Measurements from ENCODE around the gene IPO9.
A peak's percentile ranks its signal among the peaks of the same experiment; 100 is the strongest.

The IPO9 gene

DNA sequence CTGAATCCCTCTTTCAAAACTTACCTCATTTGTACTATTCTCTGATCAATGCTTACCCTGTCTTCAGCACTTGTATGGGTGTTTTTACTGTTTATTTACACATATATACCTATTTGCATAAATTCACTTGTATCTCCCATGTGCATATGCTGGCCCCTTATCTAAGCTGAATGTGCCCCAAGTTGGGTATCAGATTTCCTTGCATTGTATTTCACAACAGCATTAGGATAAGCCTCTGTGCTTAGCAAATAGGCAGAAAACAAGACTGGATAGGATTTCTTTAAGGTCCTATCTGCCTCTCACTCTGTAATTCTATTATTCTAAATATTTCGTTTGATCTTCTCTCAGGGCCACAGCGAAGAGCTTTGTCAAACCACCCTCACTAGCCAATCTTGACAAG is 45.9 kb upstream of the IPO9 start:
- no peak for TF ChIP-seq ZC3H10 (CRISPR knock-in tag; IDR thresholded peaks at IDR 0.05)
- no peak for TF ChIP-seq SNAI2 (CRISPR knock-in tag; IDR thresholded peaks at IDR 0.05)
- TF ChIP-seq PATZ1 (CRISPR knock-in tag; IDR thresholded peaks at IDR 0.05; ENCODE audit: borderline replicate concordance): no peak
- no peak for TF ChIP-seq BACH2 (CRISPR knock-in tag; IDR thresholded peaks at IDR 0.05; ENCODE audit: borderline replicate concordance)
- TF ChIP-seq, protein P1, sequence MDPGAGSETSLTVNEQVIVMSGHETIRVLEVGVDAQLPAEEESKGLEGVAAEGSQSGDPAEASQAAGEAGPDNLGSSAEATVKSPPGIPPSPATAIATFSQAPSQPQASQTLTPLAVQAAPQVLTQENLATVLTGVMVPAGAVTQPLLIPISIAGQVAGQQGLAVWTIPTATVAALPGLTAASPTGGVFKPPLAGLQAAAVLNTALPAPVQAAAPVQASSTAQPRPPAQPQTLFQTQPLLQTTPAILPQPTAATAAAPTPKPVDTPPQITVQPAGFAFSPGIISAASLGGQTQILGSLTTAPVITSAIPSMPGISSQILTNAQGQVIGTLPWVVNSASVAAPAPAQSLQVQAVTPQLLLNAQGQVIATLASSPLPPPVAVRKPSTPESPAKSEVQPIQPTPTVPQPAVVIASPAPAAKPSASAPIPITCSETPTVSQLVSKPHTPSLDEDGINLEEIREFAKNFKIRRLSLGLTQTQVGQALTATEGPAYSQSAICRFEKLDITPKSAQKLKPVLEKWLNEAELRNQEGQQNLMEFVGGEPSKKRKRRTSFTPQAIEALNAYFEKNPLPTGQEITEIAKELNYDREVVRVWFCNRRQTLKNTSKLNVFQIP (CRISPR knock-in tag; IDR thresholded peaks at IDR 0.05; ENCODE audit: borderline replicate concordance, low read depth): no peak
- no peak for TF ChIP-seq TOX (CRISPR knock-in tag; IDR thresholded peaks at IDR 0.05; ENCODE audit: borderline replicate concordance)
- TF ChIP-seq ARNTL (CRISPR knock-in tag; IDR thresholded peaks at IDR 0.05; ENCODE audit: borderline replicate concordance, low read depth): no peak
- no peak for TF ChIP-seq CSRNP3 (CRISPR knock-in tag; IDR thresholded peaks at IDR 0.05)
- ATAC-seq: no peak

DNA sequence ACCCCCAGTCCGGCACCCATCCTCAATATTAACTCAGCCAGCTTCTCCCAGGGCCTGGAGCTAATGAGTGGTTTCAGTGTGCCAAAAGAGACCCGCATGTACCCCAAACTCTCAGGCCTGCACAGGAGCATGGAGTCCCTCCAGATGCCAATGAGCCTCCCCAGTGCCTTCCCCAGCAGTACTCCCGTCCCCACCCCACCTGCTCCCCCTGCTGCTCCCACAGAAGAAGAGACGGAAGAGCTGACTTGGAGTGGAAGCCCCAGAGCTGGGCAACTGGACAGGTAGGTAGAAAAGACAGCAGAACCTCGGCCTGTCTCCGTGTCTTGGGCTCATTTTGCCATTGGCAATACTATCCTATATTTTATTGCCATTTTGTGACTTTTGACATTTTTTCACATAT is 45.4 kb upstream of the IPO9 start:
- peak; percentile 32; the same call in 2 of the 3 replicates for ATAC-seq
- TF ChIP-seq ZFP30 (CRISPR knock-in tag; IDR thresholded peaks at IDR 0.05) (no peak), CSDC2 (CRISPR knock-in tag; IDR thresholded peaks at IDR 0.05) (no peak), SNAI2 (CRISPR knock-in tag; IDR thresholded peaks at IDR 0.05) (no peak)

- ATAC-seq: no peak
- TF ChIP-seq ZNF565 (CRISPR knock-in tag; conservative IDR thresholded peaks at IDR 0.05; ENCODE audit: low read depth) (no peak), SNAI2 (CRISPR knock-in tag; IDR thresholded peaks at IDR 0.05) (no peak), CSDC2 (CRISPR knock-in tag; IDR thresholded peaks at IDR 0.05) (no peak), ARNTL (CRISPR knock-in tag; IDR thresholded peaks at IDR 0.05; ENCODE audit: borderline replicate concordance, low read depth) (no peak), ZC3H10 (CRISPR knock-in tag; IDR thresholded peaks at IDR 0.05) (no peak)
Measured at GRCh38 chr1:201785291-201785690, 43.7 kb upstream of the IPO9 start.

GRCh38 chr1:201786824-201787223 is 42.1 kb upstream of the IPO9 start:
- no peak for ATAC-seq
- TF ChIP-seq ZFP30 (CRISPR knock-in tag; IDR thresholded peaks at IDR 0.05) (no peak), ZFP3 (CRISPR knock-in tag; IDR thresholded peaks at IDR 0.05) (no peak), ZC3H10 (CRISPR knock-in tag; IDR thresholded peaks at IDR 0.05) (no peak), ZNF565 (CRISPR knock-in tag; conservative IDR thresholded peaks at IDR 0.05; ENCODE audit: low read depth) (no peak), GLIS3 (CRISPR knock-in tag; IDR thresholded peaks at IDR 0.05) (no peak), ZNF8 (CRISPR knock-in tag; IDR thresholded peaks at IDR 0.05) (no peak), TOX (CRISPR knock-in tag; IDR thresholded peaks at IDR 0.05; ENCODE audit: borderline replicate concordance) (no peak)
- TF ChIP-seq, protein P1 (CRISPR knock-in tag; IDR thresholded peaks at IDR 0.05; ENCODE audit: borderline replicate concordance, low read depth): no peak
- TF ChIP-seq, protein P2, sequence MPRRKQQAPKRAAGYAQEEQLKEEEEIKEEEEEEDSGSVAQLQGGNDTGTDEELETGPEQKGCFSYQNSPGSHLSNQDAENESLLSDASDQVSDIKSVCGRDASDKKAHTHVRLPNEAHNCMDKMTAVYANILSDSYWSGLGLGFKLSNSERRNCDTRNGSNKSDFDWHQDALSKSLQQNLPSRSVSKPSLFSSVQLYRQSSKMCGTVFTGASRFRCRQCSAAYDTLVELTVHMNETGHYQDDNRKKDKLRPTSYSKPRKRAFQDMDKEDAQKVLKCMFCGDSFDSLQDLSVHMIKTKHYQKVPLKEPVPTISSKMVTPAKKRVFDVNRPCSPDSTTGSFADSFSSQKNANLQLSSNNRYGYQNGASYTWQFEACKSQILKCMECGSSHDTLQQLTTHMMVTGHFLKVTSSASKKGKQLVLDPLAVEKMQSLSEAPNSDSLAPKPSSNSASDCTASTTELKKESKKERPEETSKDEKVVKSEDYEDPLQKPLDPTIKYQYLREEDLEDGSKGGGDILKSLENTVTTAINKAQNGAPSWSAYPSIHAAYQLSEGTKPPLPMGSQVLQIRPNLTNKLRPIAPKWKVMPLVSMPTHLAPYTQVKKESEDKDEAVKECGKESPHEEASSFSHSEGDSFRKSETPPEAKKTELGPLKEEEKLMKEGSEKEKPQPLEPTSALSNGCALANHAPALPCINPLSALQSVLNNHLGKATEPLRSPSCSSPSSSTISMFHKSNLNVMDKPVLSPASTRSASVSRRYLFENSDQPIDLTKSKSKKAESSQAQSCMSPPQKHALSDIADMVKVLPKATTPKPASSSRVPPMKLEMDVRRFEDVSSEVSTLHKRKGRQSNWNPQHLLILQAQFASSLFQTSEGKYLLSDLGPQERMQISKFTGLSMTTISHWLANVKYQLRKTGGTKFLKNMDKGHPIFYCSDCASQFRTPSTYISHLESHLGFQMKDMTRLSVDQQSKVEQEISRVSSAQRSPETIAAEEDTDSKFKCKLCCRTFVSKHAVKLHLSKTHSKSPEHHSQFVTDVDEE (CRISPR knock-in tag; IDR thresholded peaks at IDR 0.05): no peak

DNA sequence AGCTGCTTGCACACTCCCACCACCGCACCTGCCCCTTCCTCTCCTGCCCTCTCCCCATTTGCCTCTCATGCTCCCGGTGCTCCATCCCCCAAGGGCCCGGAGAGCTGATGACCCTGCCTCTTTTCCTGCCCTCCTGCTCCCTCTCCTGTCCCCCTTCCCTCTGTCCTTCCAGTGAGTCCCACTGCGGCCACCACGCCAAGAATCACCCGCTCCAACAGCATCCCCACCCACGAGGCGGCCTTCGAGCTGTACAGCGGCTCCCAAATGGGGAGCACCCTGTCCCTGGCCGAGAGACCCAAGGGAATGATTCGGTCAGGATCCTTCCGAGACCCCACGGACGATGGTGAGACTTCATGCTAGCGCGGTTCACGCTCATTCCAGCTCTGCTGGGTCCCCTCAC is 40.7 kb upstream of the IPO9 start:
- no peak for ATAC-seq
- TF ChIP-seq, protein P2 (CRISPR knock-in tag; IDR thresholded peaks at IDR 0.05): no peak
- no peak for TF ChIP-seq ISL1 (CRISPR knock-in tag; IDR thresholded peaks at IDR 0.05)
- no peak for TF ChIP-seq ESRRG (CRISPR knock-in tag; IDR thresholded peaks at IDR 0.05)
- TF ChIP-seq ZFP30 (CRISPR knock-in tag; IDR thresholded peaks at IDR 0.05): no peak
- no peak for TF ChIP-seq ARNTL (CRISPR knock-in tag; IDR thresholded peaks at IDR 0.05; ENCODE audit: borderline replicate concordance, low read depth)
- TF ChIP-seq, protein P1 (CRISPR knock-in tag; IDR thresholded peaks at IDR 0.05; ENCODE audit: borderline replicate concordance, low read depth): no peak
- TF ChIP-seq PPARA (CRISPR knock-in tag; IDR thresholded peaks at IDR 0.05; ENCODE audit: borderline replicate concordance): no peak
